ENCODE data around the gene SPTSSA.

DNA sequence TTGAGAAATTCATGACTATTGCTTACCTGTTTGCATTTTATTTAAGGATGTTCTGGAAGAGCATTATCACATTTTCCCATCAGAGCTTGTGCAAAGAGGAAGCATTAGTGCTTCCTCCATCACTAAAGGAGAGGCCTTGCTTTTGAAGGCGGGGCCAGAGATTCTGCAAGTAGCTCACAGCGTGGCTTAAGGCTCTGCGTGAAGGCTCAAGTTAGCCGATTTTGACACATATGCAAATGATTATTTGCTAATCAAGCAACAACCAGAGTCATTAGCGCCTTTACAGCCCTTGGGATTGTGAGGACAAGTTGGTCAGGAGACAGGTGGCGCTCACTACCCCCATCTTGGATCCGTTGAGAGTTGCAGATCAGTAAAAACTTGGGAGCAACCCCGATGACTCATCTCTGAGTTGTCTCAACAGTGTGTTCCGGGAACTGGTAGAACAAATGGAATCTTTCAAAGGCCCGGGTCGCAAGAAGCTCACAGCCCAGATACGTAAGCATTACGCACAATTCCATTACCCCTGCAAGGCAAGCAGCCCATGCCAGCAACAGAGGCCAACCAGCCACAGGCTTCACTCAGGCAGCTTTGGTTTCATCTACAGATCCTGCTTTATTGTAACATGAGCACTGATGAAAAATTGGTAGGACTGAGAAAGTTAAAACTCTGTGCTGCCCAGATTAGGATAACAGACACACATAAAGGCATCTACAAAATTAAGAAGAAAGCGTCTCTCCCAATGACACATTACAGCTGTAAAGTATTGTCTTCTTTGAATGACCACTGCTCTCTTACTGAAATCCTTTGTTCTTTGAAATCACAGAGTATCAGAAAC lies 34.9 kb upstream of the SPTSSA start:
- TF ChIP-seq POLR2A (IDR thresholded peaks at IDR 0.05; ENCODE audit: low read depth, low read length), result no peak
- TF ChIP-seq TAF1 (IDR thresholded peaks at IDR 0.05; ENCODE audit: borderline replicate concordance, low read depth, low read length), result no peak
- TF ChIP-seq POLR2AphosphoS5 (IDR thresholded peaks at IDR 0.05; ENCODE audit: low read depth, low read length), result no peak
